ENCODE data around the gene CLDN20.
"Not testable (repeated sequence)": the region's sequence is repeated elsewhere in the genome, so short reads cannot be mapped to it uniquely, and the experiment has no call there.

Gene CLDN20, protein sequence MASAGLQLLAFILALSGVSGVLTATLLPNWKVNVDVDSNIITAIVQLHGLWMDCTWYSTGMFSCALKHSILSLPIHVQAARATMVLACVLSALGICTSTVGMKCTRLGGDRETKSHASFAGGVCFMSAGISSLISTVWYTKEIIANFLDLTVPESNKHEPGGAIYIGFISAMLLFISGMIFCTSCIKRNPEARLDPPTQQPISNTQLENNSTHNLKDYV

DNA sequence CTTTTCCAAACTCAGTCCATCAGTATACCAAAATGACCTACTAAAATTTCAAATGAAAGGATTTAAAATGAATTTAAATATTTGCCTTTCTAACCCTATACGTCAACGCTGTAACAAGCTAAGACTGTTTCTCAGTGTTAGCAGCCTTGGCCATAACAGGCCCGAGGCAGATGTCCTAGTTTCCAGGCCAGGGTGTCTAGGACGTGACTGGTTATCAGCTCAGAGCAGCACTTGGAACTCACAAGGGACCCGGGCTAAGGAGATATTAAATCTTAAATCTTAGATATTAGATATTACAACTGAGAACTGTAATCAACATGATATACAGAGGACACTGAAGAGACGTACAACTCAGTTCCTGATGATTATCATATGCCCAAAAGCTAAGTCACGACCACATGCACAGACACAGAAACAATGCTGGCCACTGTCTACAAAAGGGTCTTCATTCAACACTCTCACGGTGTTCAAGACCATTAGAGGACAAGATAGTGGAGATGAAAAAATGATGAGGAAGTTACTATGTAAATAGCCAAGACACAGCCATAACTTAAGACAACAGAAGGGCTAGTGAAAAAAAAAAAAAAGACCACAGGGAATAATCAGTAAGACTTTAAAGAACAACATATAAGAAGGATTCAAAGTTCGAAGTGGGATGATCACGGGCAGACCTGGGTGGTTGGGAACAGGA lies at the start of gene CLDN20:
Gene CLDN20, plus strand, starts transcription at position 641 of the 691 bp plus-strand sequence. CDS start 11,707 bp downstream, outside the sequence.
- no peak for DNase-seq

DNA sequence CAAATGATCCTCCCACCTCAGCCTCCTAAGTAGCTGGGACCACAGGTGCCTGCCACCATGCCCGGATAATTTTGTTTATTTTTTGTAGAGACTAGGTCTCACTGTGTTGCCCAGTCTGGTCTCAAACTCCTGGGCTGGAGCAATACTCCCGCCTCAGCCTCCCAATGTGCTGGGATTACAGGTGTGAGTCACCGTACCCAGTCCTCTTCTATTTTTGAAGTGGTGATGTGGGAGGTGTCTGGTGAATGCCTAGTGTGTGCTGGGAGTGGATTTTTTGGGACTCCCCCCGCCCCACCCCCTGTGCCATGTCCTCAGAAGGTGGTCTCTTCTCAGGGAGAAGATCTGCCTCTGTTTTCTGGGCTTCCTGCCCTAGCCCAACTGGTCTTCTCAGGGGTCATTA lies 47.9 kb upstream of the CLDN20 start:
- DNase-seq, result no peak

DNA sequence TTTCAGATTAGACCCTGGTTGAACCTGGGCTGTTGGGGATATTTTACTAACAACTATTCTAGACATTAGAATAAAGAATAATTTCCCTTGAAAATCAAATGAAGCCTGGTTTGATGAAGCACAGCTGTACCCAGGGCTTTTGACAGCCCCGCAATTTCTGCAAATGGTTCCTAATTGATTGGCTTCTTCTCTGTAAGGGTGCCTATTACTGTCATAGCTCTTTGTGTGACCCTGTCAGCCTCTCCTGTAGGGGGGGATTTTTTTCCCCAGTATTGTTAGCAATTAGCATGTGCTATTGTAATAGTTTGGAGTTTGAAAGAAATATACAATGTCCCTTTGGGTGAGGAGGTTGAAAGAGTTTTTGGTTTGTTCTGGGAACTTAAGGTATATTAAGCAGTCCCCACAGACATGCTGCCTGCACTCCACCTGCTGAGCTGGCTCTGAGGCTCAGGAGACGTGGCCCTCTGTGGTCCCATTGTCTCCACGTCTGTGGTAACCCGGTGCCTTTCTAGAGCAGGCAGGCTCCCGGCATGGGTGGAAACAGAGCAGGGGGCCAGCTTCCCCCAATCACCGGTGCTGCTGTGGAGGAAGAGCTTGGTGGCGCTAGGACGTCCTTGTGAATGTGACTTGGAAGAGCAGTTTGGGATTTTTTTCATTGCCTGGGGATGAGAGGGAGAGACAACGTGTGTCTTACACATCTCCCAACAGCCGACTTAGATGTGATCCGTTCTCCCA lies 47.3 kb upstream of the CLDN20 start:
- no peak for DNase-seq

DNA sequence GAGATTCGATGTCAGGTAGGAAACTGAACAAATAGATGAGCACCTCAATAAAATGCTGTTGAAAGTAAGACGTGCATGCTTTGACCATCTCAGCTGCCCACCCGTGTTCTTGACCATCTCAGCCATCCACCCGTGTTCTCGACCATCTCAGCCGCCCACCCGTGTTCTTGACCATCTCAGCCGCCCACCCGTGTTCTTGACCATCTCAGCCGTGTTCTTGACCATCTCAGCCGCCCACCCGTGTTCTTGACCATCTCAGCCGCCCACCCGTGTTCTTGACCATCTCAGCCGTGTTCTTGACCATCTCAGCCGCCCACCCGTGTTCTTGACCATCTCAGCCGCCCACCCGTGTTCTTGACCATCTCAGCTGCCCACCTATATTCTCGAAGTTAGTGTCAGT lies 45.1 kb upstream of the CLDN20 start:
- not testable (repeated sequence) for DNase-seq

DNA sequence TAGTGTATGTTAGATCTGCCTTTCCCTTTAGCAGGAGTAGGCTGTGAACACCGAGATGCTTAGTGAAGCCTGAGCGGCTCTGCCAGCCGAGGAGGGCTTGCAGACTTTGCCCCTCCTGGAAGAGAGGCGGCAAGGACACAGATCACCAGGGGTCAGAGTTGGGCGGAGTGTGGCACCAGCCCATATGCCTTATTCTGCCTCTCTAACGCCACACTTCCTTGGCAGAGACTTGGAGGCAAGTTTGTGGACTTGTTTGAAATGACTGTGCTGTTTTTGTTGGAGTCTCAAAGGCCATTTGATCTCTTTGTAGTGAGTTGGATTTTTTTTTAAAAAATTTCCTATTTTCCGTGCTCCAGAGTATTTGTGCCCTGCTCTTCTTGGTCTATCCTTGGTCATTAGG lies 44.5 kb upstream of the CLDN20 start:
- DNase-seq, result no peak

DNA sequence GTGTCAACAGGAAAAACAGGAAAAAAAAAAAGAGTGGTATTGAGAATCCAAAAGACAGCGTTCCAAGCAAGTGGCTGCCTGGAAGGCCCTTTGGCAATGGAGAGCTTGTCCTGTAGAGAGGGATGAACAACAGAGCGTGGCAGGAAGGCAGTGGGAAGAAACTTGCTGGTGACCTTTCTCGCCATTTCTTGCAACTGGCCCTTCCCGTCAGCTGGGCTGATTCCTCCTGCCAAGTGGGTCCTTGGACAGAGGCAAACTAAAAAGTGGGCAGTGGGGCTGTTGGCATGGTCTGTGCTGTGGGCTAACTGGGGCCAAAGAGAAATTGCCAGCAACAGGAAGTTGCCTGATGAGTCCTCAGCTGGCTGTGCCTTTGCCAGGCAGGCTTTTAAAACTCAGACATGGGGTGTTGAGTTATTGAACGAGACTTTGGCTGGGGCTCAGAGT lies 43.9 kb upstream of the CLDN20 start:
- DNase-seq, result no peak

DNA sequence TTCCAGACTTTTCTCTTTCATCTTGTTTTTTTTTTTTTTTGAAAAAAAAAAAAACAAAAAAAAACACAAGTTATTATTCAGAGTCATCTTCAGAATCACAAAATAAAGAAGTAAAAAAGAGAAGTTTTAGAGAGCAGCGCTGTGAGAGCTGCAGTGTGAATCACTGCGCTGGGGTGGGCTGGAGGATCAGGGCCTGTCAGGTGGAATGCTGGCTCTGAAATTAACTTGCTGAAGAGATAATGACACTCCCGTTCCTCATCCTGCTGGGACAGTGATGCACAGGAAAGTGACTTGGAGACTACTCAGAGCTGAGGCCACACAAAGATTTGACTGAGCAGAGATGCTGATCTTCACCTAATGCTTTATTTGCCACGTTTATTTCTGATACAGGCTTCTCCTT lies 42.7 kb upstream of the CLDN20 start:
- DNase-seq, result no peak

DNA sequence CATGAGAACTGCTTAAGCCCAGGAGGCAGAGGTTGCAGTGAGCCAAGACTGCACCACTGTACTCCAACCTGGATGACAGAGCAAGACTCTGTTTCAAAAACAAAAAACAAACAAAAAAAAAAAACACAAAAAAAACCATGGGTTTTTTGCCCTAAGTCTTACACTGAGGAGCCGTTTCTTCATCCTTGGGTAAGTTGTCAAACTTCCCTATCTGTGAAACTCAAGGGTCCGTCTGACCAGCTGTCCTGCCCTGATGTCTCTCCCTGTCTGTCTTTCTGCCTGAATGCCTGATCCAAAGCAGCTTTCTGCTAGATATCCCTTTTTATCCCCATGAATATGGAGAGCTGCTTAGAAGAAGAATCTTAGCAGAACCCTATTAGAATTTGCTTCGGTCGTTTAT lies 41.3 kb upstream of the CLDN20 start:
- no peak for DNase-seq

DNA sequence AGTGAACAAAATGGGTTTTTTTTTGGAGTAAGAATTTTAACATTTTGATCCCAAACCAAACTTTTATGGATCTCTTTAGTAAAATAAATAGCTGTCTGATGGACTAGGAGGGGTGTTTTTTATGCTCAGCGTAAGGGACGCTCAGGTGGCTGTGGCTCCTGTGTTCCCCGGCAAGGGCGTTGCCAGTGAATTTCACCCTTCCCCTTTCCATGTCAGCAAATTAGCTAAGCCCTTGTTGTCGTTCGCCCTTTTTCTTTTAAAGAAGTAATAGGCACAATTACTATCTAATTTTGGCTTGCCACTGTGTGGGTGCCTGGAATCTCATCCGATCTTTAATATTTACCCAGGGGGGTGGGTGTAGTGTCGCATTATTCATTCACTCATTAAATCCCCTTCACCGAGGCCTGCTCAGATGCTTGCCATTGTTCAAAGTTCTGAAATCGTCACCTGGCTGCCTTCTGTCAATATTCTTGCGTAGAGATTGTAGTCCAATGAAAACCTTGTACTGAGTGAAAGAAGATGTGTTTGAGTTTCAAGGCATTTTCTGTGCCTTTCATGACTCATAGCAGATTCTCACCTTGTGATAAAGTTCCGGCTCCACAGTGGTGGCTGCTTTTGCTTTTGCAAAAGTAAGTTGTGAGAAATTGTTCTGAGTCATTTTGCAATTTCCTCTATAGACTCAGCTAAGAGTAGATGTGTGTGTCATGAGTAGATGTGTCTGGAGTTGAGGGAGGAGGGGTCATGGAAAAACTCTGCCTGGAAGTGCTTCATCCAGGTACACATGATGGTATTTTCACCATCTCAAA lies 40.0 kb upstream of the CLDN20 start:
- DNase-seq, result no peak

DNA sequence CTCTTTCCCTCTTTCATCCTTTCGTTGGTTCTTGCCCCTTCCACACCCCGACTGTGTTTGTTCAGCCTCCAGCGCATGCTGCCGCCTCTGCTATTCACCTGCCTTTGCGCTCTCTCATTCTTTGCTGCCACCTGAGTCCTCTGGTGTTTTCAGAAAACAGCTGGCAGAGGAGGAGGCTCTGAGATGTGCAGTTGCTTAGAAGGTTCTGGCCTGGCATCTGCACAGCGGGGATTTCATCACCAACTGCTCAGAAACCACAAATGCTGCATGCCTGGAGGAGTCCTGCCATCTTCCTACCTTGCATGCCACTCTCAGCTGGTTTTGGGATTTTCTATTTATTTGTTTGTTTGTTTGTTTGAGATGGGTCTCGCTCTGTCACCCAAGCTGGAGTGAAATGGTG lies 39.2 kb upstream of the CLDN20 start:
- DNase-seq, result no peak

DNA sequence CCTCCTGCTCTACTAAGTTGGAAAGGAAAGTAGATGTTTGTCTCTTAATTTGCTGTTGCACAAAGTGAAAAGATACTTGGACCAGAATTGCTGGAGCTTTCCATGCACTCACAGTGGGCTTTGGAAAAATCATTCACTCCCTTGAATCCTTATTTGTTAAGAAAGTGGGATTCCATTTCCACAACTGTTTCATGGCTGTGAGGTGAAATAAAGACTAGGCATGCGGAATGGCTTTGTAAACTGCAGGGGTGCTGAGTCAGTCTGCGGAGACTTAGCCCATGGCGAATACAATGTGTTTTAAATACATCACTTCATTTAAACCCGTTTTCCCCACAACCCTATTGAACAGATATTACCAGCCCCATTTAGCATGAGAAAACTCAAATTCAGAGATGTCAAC lies 36.8 kb upstream of the CLDN20 start:
- DNase-seq, result no peak

DNA sequence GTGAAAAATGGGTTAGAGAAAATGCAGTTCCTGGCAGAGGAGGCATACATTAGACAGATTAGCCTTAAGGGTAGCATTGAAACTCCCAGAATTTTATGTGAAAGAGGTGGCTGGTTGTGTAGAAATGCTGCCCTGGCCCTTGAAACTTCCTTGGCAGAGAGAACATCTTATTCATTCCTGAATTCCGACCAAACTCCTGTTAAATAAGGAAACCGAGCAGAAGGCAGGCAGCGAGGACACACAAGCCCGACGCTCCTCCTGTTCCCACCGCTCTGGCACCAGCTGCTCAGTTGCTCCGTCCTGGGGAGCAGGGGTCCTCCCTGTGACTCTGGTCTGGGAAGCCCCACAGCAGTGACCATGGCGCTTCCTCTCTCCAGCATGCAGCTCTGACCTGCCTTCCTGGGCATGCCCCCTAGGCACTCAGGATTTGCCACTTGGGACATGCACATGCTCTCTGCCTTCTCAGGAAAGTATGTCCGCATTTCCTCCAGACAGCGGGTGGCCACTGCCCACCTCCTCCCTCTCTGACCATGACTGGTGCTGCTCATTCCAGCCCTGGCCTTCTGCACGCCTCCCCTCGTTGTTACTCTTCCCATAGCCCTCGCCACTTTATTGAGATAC lies 35.2 kb upstream of the CLDN20 start:
- DNase-seq, result no peak

DNA sequence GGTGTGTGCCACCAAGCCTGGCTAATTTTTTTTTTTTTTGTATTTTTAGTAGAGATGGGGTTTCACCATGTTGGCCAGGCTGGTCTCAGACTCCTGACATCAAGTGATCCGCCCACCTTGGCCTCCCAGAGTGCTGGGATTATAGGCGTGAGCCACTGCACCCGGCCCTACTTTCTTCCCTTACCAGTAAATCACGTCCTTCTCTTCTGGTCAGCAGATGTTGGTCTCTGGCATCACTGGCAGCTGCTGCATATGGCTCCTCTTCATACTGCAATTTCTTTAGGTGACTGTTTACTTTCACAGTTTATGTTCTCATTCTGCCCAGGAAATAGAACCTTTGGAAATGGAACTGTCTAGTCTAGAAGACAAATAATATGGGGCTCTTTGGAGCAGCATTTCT lies 32.8 kb upstream of the CLDN20 start:
- DNase-seq, result not testable (repeated sequence)

DNA sequence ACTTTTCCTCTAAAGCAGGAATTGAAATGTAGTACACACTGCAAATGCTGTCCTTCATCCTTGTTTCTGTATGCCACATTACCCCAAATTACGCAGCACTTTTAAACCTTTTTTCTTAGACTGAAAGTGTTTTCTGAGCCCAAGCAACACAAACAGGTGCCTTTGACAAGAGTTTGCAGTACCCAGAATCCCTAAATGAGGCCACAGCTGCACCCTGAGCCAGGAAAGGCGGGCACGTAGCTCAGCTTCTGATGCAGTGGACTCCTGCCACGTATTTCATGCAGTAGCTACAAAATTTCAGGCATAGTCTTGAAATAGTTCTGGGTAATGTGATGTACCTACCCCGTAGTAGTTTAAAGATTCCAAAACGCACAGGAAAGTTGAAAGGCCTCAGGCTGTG lies 31.0 kb upstream of the CLDN20 start:
- DNase-seq, result no peak

DNA sequence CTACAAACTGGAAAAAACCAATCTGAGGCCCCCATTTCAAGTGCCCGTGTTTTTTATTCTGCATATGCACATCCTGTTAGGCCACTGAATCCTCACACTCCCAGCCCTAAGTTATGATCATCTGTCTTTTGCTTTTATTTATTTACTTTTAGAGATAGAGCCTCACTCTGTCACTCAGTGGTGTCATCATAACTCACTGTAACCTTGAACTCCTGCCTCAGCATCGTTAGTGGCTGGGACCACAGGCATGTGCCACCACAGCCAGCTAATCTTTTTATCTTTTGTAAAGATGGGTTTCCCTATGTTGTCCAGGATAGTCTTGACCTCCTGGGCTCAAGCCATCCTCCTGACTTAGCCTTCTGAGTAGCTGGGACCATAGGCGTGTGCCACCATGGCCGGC lies 29.6 kb upstream of the CLDN20 start:
- DNase-seq, result no peak

DNA sequence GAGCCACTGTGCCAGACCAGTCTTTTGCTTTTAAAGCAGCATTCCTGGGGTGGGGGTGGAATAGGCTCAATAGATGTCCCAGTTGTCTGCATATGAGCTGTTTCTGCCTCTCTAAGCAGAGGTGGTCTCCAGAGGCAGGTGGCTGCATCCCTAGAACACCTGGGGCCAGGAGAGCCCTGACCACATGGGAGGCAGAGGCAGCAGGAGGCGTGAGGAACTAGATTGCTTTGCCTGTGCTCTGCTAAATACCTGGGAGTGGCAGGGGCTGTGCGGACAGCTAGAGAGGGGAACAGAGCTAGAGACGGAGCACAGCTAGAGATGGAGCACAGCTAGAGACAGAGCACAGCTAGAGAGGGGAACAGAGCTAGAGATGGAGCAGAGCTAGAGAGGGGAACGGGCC lies 29.1 kb upstream of the CLDN20 start:
- DNase-seq, result no peak

DNA sequence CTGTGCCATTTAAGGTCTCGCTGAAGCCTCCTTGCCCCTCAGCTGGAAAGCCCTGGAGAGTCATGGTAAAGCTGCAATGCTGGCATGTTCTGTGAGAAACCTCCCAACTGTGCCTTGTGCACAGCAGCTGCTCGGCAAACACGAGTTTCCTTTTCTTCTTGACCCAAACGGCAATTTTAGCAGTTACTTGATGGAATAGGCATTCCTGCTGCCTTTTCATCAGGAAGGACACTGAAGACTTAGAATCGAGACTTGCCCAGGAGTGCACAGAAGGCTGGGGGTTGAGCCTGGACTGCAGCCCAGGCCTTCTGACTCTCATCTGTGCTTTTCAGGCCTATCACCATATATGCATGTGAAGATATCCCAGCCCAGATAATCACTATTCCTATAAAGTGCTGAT lies 28.7 kb upstream of the CLDN20 start:
- no peak for DNase-seq

DNA sequence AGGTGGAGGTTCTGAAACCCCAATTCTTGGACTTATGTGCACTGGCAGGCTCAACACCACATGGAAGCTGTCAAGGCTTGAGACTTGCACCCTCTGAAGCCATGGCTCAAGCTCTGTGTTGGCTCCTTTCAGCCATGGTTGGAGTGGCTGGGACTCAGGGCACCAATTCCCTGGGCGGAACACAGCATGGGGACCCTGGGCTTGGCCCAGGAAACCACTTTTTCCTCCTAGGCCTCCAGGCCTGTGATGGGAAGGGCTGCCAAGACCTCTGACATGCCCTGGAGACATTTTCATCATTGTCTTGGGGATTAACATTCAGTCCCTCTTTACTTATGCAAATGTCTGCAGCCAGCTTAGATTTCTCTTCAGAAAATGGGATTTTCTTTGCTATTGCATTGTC lies 26.2 kb upstream of the CLDN20 start:
- DNase-seq, result no peak

DNA sequence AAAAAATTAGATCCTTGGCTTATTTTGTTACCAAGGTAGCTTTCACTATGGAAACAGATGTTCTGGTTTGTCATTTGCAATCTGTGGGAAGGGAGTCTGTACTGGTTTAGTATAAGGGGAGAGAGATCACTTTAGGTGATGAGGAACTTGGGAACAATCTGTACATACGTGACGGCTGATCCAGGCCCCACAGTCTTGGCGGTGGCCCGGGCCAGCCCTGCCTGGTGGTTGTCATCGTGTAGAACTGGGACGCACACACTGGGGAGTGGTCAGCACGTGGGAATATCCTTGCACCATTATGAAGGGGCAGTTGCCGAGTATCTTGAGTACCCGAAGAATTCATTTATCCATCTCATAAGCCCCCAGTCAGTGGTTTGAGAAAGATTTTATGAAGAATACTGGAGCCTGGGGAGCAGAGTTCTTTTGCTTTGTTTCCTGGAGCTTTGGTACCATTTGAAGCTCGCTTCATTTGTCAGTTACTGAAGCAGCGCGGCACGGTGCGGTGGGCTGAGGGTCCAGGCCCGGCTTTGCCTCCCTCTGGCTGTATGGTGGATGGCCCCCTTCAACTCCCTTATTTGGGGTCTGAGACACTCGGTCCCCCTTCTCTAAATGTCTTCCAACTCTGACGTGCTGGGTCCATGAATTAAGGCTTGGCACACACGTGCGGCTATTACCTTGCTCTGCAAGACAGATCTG lies 22.8 kb upstream of the CLDN20 start:
- DNase-seq, result no peak

DNA sequence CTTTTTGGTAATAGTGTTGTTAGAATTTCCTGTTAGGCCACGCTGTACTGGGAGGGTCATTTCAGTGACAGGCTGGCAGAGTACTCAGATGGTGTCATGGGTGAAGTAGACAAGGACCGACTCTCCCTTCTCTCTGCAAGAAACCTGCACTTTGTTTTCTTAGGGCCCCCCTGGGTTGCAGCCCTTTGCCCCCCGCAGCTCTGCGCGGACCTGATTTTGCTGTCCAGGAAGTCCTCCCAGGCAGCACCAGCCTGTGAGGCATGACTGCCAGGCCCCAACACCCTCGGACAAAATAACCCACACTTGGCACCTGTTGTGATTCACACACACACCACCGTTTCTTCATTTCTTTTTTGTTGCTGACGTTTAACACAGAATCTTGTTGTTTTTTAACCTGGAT lies 21.8 kb upstream of the CLDN20 start:
- no peak for DNase-seq

DNA sequence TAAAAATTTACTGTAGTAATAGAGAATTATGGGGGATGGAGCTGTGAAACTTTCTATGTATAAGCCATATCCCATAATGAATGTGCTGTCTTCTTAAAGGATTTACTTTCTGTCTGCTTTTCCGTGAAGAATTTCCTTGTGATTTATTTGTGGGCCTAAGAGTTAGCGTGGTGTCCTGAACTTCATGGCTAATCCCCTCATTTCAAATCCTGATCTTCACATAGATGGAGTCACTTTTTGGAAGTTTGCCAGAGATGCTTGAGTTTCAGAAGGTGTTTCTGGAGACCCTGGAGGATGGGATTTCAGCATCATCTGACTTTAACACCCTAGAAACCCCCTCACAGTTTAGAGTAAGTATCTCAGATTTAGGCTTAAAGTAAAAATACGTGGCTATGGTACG lies 19.4 kb upstream of the CLDN20 start:
- DNase-seq, result no peak

DNA sequence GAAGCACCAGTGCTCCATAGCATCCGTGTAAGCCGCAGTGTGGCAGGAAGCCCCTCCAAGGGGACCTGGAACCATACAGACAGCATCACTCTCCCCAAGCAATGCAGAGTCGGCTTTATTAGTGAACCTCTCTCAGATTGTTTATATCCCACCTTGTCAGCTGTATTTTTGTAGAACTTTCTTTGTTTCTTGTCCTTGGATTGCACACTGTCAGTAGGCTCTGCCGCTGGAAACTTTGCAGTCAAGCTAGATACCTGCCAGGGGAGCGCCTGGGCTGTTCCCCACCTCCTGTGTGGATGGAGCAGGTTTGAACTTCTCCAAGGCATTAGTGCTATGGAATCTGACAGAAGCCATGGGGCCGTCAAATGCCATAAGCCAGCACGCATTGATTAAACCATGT lies 18.6 kb upstream of the CLDN20 start:
- DNase-seq, result no peak
